Spleen (tissue), 7 donors: ENCODE data around the gene DUOX1.

Source experiments
- CTCF ChIP-seq, 11 experiments: fragments of 200-600 bp in 7 of 11; fragments of 450-650 bp in 4 of 11; sonication (generic) in 4 of 11; IDR thresholded peaks in 8 of 11; conservative IDR thresholded peaks in 3 of 11; 1 replicate in 7 of 11; 2 replicates in 4 of 11; pipeline versions ENCODE4 v1.4.0 to v1.8.0; 2016 to 2021; ENCODE audit warnings: antibody characterized with exemption in 11 of 11, inconsistent platforms in 4 of 11, mild to moderate bottlenecking in 1 of 11
- POLR2A ChIP-seq, 3 donors: fragments of 450-650 bp; IDR thresholded peaks; one replicate each; pipeline ENCODE4 v1.5.1; 2017; ENCODE audit warnings: antibody characterized with exemption in 3 of 3, mild to moderate bottlenecking in 1 of 3
- POLR2AphosphoS5 ChIP-seq, 3 donors: sonication (generic); formaldehyde crosslinking; IDR thresholded peaks; one replicate each; pipeline ENCODE4 v1.5.1; 2017; ENCODE audit warnings: antibody characterized with exemption in 3 of 3
- donor health status: DM: no; HTN: no; CAD: no; lungs with moderate emphysema.
- donor health status: DM: no; HTN: no; CAD: no.
- donor health status: DM: no; HTN: no; CAD: no.

DNA sequence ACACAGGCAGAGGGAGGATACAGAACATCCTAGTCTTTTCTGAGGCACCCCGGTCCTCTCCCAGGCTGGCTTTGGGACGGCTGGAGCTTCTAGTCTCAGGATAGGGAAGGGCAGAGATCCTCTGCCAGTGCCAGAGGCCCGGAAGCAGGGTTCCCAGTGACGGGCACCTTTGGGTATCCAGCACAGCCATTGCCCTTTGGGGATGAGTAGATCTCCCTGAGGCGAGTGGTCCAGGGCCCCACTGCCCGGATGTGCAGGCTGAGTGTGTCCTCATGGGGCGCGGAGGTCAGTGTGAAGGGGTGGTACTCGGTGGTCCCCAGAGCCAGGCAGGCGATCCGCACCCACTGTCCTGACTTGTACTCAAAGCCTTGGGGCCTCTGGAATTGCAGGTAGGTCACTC lies 34.1 kb upstream of the DUOX1 start:
- TF ChIP-seq CTCF (IDR thresholded peaks at IDR 0.05 in 8 of 11, conservative IDR thresholded peaks at IDR 0.05 in 3 of 11) = no peak
- TF ChIP-seq POLR2AphosphoS5 (IDR thresholded peaks at IDR 0.05) = no peak
- TF ChIP-seq POLR2A (IDR thresholded peaks at IDR 0.05) = no peak
